GM12873 (cell line): ENCODE data around the gene POLR2F.

Experiments used
- TF ChIP-seq, protein P1 (sequence below): IDR thresholded peaks from 2 replicates; pipeline ENCODE4 v1.5.1; 2012; ENCODE audit warnings: low read depth, mild to moderate bottlenecking, moderate library complexity, low read length, control low read depth; ENCODE audit not compliant: insufficient read depth; ENCODE audit errors: missing control alignments

Gene POLR2F

DNA sequence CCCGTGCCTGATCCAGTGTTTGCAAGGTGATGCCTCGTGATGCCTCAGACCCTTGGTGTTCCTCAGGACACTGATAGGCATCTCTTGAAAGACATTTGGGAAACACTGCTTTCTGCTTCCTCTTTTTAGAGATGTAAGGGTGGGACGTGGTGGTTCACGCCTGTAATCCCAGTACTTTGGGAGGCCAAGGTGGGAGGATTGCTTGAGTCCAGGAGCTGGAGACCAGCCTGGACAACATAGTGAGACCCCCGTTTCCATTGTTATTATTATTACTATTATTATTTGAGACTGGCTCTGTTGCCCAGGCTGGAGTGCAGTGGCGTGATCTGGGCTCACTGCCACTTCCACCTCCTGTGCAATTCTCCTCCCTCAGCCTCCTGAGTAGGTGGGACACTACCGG is 37.4 kb downstream of the POLR2F start:
- TF ChIP-seq, protein P1, sequence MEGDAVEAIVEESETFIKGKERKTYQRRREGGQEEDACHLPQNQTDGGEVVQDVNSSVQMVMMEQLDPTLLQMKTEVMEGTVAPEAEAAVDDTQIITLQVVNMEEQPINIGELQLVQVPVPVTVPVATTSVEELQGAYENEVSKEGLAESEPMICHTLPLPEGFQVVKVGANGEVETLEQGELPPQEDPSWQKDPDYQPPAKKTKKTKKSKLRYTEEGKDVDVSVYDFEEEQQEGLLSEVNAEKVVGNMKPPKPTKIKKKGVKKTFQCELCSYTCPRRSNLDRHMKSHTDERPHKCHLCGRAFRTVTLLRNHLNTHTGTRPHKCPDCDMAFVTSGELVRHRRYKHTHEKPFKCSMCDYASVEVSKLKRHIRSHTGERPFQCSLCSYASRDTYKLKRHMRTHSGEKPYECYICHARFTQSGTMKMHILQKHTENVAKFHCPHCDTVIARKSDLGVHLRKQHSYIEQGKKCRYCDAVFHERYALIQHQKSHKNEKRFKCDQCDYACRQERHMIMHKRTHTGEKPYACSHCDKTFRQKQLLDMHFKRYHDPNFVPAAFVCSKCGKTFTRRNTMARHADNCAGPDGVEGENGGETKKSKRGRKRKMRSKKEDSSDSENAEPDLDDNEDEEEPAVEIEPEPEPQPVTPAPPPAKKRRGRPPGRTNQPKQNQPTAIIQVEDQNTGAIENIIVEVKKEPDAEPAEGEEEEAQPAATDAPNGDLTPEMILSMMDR = no peak

DNA sequence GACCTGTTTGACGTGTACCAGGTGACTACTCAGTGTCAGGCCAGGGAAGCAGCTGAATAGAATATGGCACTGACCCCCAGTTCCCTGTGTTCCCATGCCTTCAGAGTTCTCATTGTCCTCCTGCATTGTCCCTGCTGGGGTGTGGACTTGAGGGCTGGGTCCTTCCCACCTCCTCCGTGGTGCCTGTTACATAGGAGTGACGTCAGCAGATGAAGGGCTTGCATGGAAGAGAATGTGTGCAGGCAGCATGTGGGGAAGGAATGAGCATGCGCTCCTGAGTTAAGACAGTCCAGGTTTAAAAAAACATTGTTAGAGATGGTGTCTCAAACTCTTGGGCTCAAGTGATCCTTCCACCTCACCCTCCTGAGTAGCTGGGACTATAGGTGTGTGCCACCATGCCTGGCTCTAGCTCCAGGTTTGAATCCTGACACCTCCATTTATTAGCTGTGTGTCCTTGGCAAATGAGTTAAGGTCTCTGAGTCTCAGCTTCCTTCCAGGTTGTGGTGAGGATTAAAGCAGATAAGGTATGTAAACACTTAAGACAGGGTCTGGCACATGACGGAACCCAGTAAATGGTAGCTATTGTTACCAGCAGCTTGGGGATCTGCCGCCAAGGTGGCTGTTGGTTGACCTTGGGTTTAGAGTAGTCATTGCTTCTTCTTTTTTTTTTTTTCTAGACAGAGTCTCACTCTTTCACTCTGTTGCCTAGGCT is 38.4 kb downstream of the POLR2F start:
- TF ChIP-seq, protein P1 = no peak

DNA sequence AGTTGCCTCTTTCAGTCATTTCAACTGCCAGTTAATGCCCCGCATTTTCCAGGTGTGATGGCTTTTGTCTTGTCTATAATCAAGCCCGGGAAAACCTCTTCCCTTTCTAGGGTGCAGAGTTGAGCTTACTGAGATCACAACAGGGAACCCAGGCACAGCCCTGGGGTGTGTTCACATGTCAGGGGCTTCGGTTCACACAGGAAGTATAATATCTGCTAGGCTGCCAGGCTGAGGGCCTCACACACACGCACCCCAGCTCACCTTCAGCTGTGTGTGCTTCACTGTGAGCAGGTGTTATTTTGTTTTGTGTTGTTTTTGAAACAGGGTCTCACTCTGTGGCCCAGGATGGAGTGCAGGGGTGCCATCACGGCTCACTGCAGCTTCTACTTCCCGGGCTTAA is 40.5 kb downstream of the POLR2F start:
- TF ChIP-seq, protein P1 = no peak

DNA sequence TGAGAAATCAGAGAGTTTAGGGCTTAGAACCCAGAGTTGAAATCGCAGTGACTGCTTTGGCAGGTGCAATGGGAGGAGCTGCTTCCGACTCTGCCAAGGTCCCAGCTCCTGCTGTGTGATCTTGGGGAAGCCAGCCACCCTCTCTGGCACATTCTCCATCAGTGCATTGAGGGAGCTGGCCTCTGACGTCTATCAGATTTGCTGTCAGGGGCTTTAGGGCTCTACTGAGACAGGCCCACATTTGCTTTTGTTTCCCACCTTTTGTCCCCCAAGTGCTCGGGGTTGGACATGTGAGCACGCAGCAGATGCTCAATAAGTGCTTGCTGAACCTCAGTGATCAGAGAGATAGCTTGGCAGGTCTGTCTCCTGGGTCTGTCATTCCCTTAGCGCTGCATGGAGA is 41.5 kb downstream of the POLR2F start:
- TF ChIP-seq, protein P1 = no peak

DNA sequence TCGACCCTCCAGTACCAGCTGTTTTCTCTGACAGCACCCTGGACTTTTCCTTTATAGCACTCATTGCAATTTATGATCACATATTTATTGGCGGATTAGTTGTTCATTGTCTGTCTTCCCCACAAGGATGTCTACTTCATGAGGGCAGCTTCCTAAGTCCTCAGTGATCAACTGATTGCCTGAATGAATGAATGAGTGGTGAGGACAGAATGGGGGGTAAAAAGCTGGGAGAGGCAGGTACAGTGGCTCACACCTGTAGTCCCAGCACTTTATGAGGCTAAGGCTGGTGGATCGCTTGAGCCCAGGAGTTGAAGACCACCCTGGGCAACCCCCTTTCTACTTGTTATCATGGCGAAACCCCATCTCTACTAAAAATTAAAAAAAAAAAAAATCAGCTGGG is 42.0 kb downstream of the POLR2F start:
- TF ChIP-seq, protein P1 = no peak

DNA sequence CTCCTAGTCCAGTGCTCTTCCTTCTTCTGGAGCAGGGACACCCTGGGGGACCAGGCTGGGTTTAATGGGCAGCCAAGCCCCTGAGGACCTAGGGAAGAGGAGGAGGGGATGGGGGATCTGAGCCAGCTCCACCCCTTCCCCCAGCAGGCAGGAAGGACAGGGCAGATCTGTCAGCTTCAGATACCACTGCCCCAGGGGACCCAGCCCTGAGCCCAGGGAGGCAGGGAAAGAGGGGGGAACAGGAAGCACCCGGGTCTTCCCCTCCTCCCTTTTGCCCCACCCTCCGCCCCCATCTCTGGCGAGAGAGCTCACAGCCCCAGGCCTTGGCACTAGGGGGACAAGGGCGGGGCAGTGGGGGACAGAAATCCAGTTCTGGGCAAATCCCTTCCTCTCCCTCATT is 42.6 kb downstream of the POLR2F start:
- TF ChIP-seq, protein P1 = no peak

DNA sequence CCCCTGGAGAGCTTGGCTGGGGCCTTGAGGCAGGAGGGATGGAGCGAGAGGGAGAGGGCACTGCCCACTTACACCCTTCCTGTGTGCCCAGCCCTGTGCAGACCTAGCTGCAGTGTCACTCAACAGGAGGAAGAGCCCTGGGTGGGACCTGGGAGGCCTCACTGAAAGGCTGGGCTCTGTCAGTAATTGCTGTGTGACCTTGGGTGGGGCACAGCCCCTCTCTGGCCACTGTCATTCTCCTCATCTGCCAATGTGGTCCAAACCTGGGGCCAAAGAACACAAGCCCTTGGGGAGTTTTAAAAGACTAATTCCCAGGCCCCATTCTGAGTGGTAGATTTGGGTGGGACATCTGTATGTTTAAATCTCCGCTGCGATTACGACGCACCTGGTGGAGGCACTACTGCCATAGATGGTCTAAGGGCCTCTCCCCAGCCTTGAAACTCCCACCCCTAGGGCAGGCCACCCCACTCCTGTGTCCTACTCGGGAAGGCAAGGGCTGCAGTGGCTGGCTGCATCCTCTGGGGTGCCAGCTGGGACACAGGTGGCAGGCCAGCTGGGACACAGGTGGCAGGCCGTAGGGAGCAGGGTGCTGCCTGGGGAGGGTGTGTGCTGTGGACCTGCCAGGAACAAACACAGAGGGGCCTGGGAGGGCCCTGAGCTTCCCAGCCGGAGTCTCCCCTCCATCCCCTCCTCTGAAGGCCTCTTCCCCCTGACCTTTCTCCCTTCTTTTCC is 43.2 kb downstream of the POLR2F start:
- TF ChIP-seq, protein P1 = peak; percentile 10
